GM21737 (cell line): ENCODE measurements around the gene FCGBP.
"Not testable (repeated sequence)": the region's sequence is repeated elsewhere in the genome, so short reads cannot be mapped to it uniquely, and the experiment has no call there.

Experiments used
- ATAC-seq: cut with Tn5 transposase; IDR thresholded peaks from one replicate; pipeline ENCODE4 v1.9.1; 2021; ENCODE audit warnings: mild to moderate bottlenecking, moderate library complexity; ENCODE audit not compliant: unreplicated experiment

The FCGBP gene

GRCh38 chr19:39919976-39920375 is 14.5 kb downstream of the FCGBP start:
- ATAC-seq: no peak

- ATAC-seq: no peak
Observed at GRCh38 chr19:39918183-39918651, 16.2 kb downstream of the FCGBP start.

- ATAC-seq: no peak
Observed at GRCh38 chr19:39917561-39918182, 16.8 kb downstream of the FCGBP start.

- ATAC-seq: no peak
Observed at GRCh38 chr19:39916851-39917396, 17.5 kb downstream of the FCGBP start.

- ATAC-seq: no peak
Observed at GRCh38 chr19:39916236-39916635, 18.2 kb downstream of the FCGBP start.

- ATAC-seq: no peak
Observed at GRCh38 chr19:39915848-39916215, 18.6 kb downstream of the FCGBP start.

GRCh38 chr19:39915101-39915847 is 19.2 kb downstream of the FCGBP start:
- no peak for ATAC-seq

GRCh38 chr19:39913682-39914333 is 20.6 kb downstream of the FCGBP start:
- ATAC-seq: no peak

GRCh38 chr19:39908803-39909202 is 25.6 kb downstream of the FCGBP start:
- ATAC-seq: no peak

- no peak for ATAC-seq
Observed at GRCh38 chr19:39906820-39907611, 27.4 kb downstream of the FCGBP start.

GRCh38 chr19:39906283-39906682 is 28.2 kb downstream of the FCGBP start:
- no peak for ATAC-seq

- not testable (repeated sequence) for ATAC-seq
Observed at GRCh38 chr19:39903486-39904091, 30.8 kb downstream of the FCGBP start.

- ATAC-seq: not testable (repeated sequence)
Observed at GRCh38 chr19:39902326-39902725, 32.1 kb downstream of the FCGBP start.

GRCh38 chr19:39901681-39902080 is 32.8 kb downstream of the FCGBP start:
- not testable (repeated sequence) for ATAC-seq

GRCh38 chr19:39898858-39899257 is 35.6 kb downstream of the FCGBP start:
- ATAC-seq: not testable (repeated sequence)

GRCh38 chr19:39897511-39898245 is 36.8 kb downstream of the FCGBP start:
- not testable (repeated sequence) for ATAC-seq

- ATAC-seq: not testable (repeated sequence)
Observed at GRCh38 chr19:39895096-39895495, 39.3 kb downstream of the FCGBP start.

GRCh38 chr19:39894236-39894606 is 40.2 kb downstream of the FCGBP start:
- ATAC-seq: not testable (repeated sequence)

- not testable (repeated sequence) for ATAC-seq
Observed at GRCh38 chr19:39893366-39894235, 40.8 kb downstream of the FCGBP start.
